OCI-LY7 (cell line): ENCODE results near the gene WASF2.

Experiments used
- EZH2phosphoT487 ChIP-seq: fragments of 200-600 bp; sonication (generic); IDR thresholded peaks from 2 replicates; pipeline ENCODE4 v1.6.1; 2018; ENCODE audit warnings: low read depth, borderline replicate concordance, mild to moderate bottlenecking, mixed run types, antibody characterized with exemption, low read length, moderate library complexity, mixed read lengths
- TF ChIP-seq, protein P1 (sequence below): fragments of 200-600 bp; sonication (generic); conservative IDR thresholded peaks from 2 replicates; pipeline ENCODE4 v1.5.1; 2014; ENCODE audit warnings: mild to moderate bottlenecking, antibody characterized with exemption, low read length, moderate library complexity, mixed read lengths

DNA sequence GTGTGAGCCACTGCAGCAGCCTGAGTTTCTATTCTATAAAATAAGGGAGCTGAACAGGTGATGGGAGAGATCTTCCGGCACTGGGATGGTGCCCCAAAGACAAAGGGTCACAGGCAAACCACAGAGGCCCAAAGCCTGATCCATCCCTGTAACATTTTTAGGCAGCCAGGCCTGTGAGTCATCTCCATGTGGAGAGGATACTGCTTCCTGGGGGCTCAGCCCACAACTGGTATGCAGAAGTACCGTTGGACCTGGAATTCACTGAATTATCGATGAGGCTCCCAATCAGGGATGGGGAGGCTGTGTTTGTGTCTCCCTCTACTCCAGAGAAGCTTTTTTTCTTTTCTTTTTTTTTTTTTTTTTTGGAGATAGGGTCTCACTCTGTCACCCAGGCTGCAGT, 48.8 kb upstream of the WASF2 start:
- TF ChIP-seq, protein P1, sequence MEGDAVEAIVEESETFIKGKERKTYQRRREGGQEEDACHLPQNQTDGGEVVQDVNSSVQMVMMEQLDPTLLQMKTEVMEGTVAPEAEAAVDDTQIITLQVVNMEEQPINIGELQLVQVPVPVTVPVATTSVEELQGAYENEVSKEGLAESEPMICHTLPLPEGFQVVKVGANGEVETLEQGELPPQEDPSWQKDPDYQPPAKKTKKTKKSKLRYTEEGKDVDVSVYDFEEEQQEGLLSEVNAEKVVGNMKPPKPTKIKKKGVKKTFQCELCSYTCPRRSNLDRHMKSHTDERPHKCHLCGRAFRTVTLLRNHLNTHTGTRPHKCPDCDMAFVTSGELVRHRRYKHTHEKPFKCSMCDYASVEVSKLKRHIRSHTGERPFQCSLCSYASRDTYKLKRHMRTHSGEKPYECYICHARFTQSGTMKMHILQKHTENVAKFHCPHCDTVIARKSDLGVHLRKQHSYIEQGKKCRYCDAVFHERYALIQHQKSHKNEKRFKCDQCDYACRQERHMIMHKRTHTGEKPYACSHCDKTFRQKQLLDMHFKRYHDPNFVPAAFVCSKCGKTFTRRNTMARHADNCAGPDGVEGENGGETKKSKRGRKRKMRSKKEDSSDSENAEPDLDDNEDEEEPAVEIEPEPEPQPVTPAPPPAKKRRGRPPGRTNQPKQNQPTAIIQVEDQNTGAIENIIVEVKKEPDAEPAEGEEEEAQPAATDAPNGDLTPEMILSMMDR = no peak
- TF ChIP-seq EZH2phosphoT487 = no peak
